HCT116 (cell line): ENCODE results near the gene ARHGEF1. TPM values are rescaled to one million over a fixed set of nuclear protein-coding genes. Genes with fewer than 3 reads are reported as not detected.

ENCODE experiments used
- ATAC-seq: fragments of 200-7000 bp; cut with Tn5 transposase; 2 replicates; pipeline ENCODE4 v1.9.1; 2020; ENCODE audit warnings: mild to moderate bottlenecking, moderate library complexity
- BruUV-seq: library from RNA; stranded (reverse); fragments of 400-500 nt; replicated peaks from 2 replicates; lab custom pipeline; 2021; lab: Mats Ljungman, UMichigan
- CTCF ChIA-PET: fragments of 300-600 bp; sonication (Branson Sonifier 250); formaldehyde crosslinking; loops from one replicate; lab custom pipeline; 2021; ENCODE audit warnings: antibody characterized with exemption; lab: Charles Lee
- POLR2A ChIA-PET: fragments of 300-600, 350-600 bp; sonication (Branson Sonifier 250); formaldehyde crosslinking; loops from one replicate; lab custom pipeline; 2021; ENCODE audit warnings: antibody characterized with exemption; lab: Charles Lee
- RAD21 ChIA-PET, 2 experiments: fragments of 300-600 bp; sonication (Branson Sonifier 250); formaldehyde crosslinking; loops; one replicate each; lab custom pipeline; 2023; ENCODE audit warnings: low total read pairs in 2 of 2; ENCODE audit not compliant: uncharacterized antibody in 2 of 2, unreplicated experiment in 2 of 2, low non-redundant PET in 1 of 2; lab: Charles Lee
- DNase-seq: peaks from one replicate; pipeline ENCODE4 v3.0.0-alpha.2; 2010; ENCODE audit warnings: low read depth, low spot score
- H2AFZ ChIP-seq: fragments of 200-600 bp; shearing (Covaris generic), sonication (generic); 2 replicates; pipeline ENCODE4 v1.6.1; 2017; ENCODE audit warnings: low read depth, mixed run types, mixed read lengths, antibody characterized with exemption, low read length; ENCODE audit not compliant: poor library complexity, severe bottlenecking
- H3K27ac ChIP-seq: 2 replicates; pipeline ENCODE4 v1.5.1; 2012; ENCODE audit warnings: low read depth, low read length
- H3K27me3 ChIP-seq: fragments of 200-600 bp; sonication (generic); 2 replicates; pipeline ENCODE4 v1.6.1; 2016; ENCODE audit warnings: mixed run types, low read length, mixed read lengths; ENCODE audit not compliant: insufficient read depth
- H3K36me3 ChIP-seq, 2 experiments: fragments of 200-500 bp in 1 of 2; fragments of 200-600 bp in 1 of 2; sonication (Bioruptor generic) in 1 of 2; sonication (generic) in 1 of 2; 2 replicates each; pipeline versions ENCODE4 v1.5.1 to v1.6.1; 2014 to 2016; ENCODE audit warnings: low read length in 2 of 2, inconsistent platforms in 1 of 2, mixed read lengths in 1 of 2, mixed run types in 1 of 2; ENCODE audit not compliant: insufficient read depth in 2 of 2, control insufficient read depth in 1 of 2
- H3K4me1 ChIP-seq, 2 experiments: fragments of 200-600 bp in 1 of 2; sonication (generic) in 1 of 2; 2 replicates each; pipeline versions ENCODE4 v1.5.1 to v1.6.1; 2012 to 2017; ENCODE audit warnings: low read length in 2 of 2, inconsistent platforms in 1 of 2, mild to moderate bottlenecking in 1 of 2, mixed read lengths in 1 of 2, mixed run types in 1 of 2, moderate library complexity in 1 of 2; ENCODE audit not compliant: insufficient read depth in 2 of 2, control insufficient read depth in 1 of 2
- H3K4me2 ChIP-seq: fragments of 200-600 bp; sonication (generic); 2 replicates; pipeline ENCODE4 v1.6.1; 2017; ENCODE audit warnings: mixed run types, low read length, mixed read lengths
- H3K4me3 ChIP-seq, 2 experiments: fragments of 200-600 bp in 1 of 2; sonication (generic) in 1 of 2; replicated peaks in 1 of 2; 2 replicates each; pipeline ENCODE4 v1.5.1; 2011 to 2016; ENCODE audit warnings: low read length in 2 of 2, control low read depth in 1 of 2, low read depth in 1 of 2, mild to moderate bottlenecking in 1 of 2, mixed read lengths in 1 of 2, mixed run types in 1 of 2
- H3K79me2 ChIP-seq: fragments of 200-600 bp; sonication (generic); 2 replicates; pipeline ENCODE4 v1.6.1; 2017; ENCODE audit warnings: mild to moderate bottlenecking, mixed run types, low read length, moderate library complexity, mixed read lengths; ENCODE audit not compliant: insufficient read depth
- H3K9ac ChIP-seq: fragments of 200-600 bp; sonication (generic); 2 replicates; pipeline ENCODE4 v1.6.1; 2016; ENCODE audit warnings: low read length, mixed read lengths
- H3K9me2 ChIP-seq: fragments of 200-600 bp; sonication (generic), shearing (Covaris generic); 2 replicates; pipeline ENCODE4 v1.6.1; 2017; ENCODE audit warnings: mixed run types, mild to moderate bottlenecking, moderate library complexity; ENCODE audit not compliant: insufficient read depth
- H3K9me3 ChIP-seq, 2 experiments: fragments of 200-500 bp in 1 of 2; fragments of 200-600 bp in 1 of 2; sonication (Bioruptor generic) in 1 of 2; sonication (generic) in 1 of 2; 2 replicates each; pipeline ENCODE4 v1.6.1; 2014 to 2017; ENCODE audit warnings: low read length in 2 of 2, mixed read lengths in 2 of 2, inconsistent platforms in 1 of 2, low read depth in 1 of 2, mild to moderate bottlenecking in 1 of 2, mixed run types in 1 of 2, moderate library complexity in 1 of 2; ENCODE audit not compliant: control insufficient read depth in 1 of 2, insufficient read depth in 1 of 2
- H4K20me1 ChIP-seq: fragments of 200-600 bp; sonication (generic), shearing (Covaris generic); 2 replicates; pipeline ENCODE4 v1.6.1; 2017; ENCODE audit warnings: mixed run types, mild to moderate bottlenecking, moderate library complexity; ENCODE audit not compliant: insufficient read depth
- SP1 ChIP-seq: IDR thresholded peaks from 2 replicates; pipeline ENCODE4 v1.6.1; 2012; ENCODE audit warnings: low read depth
- TCF7L2 ChIP-seq: IDR thresholded peaks from 2 replicates; pipeline ENCODE4 v1.7.0; 2011; ENCODE audit warnings: borderline replicate concordance, inconsistent platforms; ENCODE audit not compliant: insufficient read depth, insufficient read length; ENCODE audit errors: extremely low read depth
- YY1 ChIP-seq: IDR thresholded peaks from 2 replicates; pipeline ENCODE4 v1.6.1; 2011; ENCODE audit warnings: low read length, low read depth, moderate library complexity, mild to moderate bottlenecking; ENCODE audit not compliant: insufficient replicate concordance; ENCODE audit errors: extremely low read depth
- ZFX ChIP-seq: fragments of 450-650 bp; IDR thresholded peaks from 2 replicates; pipeline ENCODE4 v1.6.1; 2017
- intact Hi-C: fragments of 100-400 bp; cut with micrococcal nuclease; formaldehyde crosslinking; loops from 2 replicates; pipeline ENCODE4 v1.10.0; 2022
- total RNA-seq: library from RNA; stranded (reverse); gene quantifications from one replicate; pipeline ENCODE4 v1.2.1, GENCODE V29; 2021; ENCODE audit not compliant: unreplicated experiment

The ARHGEF1 gene
- total RNA-seq, 1 experiment from 2014 or later = 110 TPM

- no peak for TF ChIP-seq YY1
- TF ChIP-seq, all 23 proteins: peak for 0
Observed at GRCh38 chr19:41868120-41868988, 14.6 kb upstream of the ARHGEF1 start (continued).

- H3K9me2 ChIP-seq = no peaks in the 10 kb centered on the region
- peaks cover 60% of the 10 kb centered on the region for H3K79me2 ChIP-seq
- TF ChIP-seq TCF7L2 (no peak), SP1 (no peak), ZFX (no peak)
- H3K9me3 ChIP-seq = no peaks in the 10 kb centered on the region
- CTCF ChIA-PET = no interaction called here
- H3K4me1 ChIP-seq = peaks cover 0 to 52% of the 10 kb centered on the region in 2 experiments; a peak in 2 of 4 replicates
- intact Hi-C loops = no loop called here
- peaks cover 54% of the 10 kb centered on the region; the same call in 1 of the 2 replicates for H4K20me1 ChIP-seq
- ATAC-seq = no peak
- peaks cover 54 to 72% of the 10 kb centered on the region in 2 experiments for H3K36me3 ChIP-seq
- no peak overlapping the region for H3K4me2 ChIP-seq
- POLR2A ChIA-PET = interaction anchor here (0.9 kb wide), 1 partner anchor 9 kb away, joined by 5 read pairs; the partner anchor contains the start of gene RPS19
- H3K27me3 ChIP-seq = no peaks in the 10 kb centered on the region
- no peak for DNase-seq
- RAD21 ChIA-PET = no interaction called here
- H3K27ac ChIP-seq = peak overlapping the region; percentile 13; the same call in 1 of the 2 replicates
- H3K4me3 ChIP-seq = no peak overlapping the region
- no peak overlapping the region for H2AFZ ChIP-seq
- BruUV-seq = no TSS peak
- H3K9ac ChIP-seq = no peak overlapping the region
Observed at GRCh38 chr19:41868989-41869300, 14.0 kb upstream of the ARHGEF1 start.

DNA sequence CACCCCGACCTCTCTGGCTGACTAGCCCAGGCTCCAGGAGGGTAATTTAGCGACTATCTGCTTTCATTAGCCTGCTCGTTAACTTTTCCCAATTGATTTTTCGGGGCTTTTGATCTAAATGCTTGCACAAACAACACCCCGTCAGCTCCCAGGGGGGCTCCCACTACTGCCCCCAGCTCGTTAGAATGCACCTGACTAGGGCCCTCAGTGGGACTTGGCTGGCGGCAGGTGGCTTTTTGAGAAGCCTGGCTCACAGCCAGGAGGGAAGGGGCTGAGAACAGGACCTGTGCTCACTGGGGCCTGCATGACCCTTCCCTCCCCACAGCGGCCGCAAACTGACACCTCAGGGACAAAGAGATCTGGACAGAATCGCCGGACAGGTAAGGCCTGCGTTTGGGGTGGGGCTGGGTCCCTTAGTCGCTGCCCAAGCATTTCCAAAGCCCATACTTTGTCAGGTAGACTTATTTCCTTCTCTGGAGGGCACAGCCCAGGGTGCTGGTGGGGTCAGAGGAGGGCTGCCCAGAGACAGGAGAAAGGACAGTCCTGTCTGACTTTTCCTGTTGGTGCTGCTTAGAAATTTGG lies 13.5 kb upstream of the ARHGEF1 start:
- Histone ChIP-seq H4K20me1 (peaks cover 49% of the 10 kb centered on the region; the same call in 1 of the 2 replicates), H3K36me3 (peaks cover 49 to 67% of the 10 kb centered on the region in 2 experiments), H2AFZ (no peak overlapping the region), H3K9ac (no peak overlapping the region), H3K79me2 (peaks cover 54% of the 10 kb centered on the region), H3K4me1 (peaks cover 0 to 47% of the 10 kb centered on the region in 2 experiments; a peak in 2 of 4 replicates), H3K27me3 (no peaks in the 10 kb centered on the region), H3K4me2 (no peak overlapping the region), H3K27ac (peak overlapping the region; percentile 37; the same call in 1 of the 2 replicates), H3K9me3 (no peaks in the 10 kb centered on the region), H3K9me2 (no peaks in the 10 kb centered on the region), H3K4me3 (no peak overlapping the region)
- intact Hi-C loops = no loop called here
- no peak for TF ChIP-seq SP1
- ChIA-PET POLR2A (interaction anchor here (5.2 kb wide), 1 partner anchor 9 kb away, joined by 36 read pairs; the partner anchor contains the start of gene RPS19), CTCF (interaction anchor here (2.3 kb wide), 1 partner anchor 10 kb away, joined by 6 read pairs; the partner anchor contains the start of gene RPS19), RAD21 (no interaction called here)
- DNase-seq = no peak
- BruUV-seq = no TSS peak
- no peak for ATAC-seq
